MCF 10A (cell line): ENCODE results near the gene GRIK2. TPM values are rescaled to one million over a fixed set of nuclear protein-coding genes. Genes with fewer than 3 reads are reported as not detected.
"Not testable (repeated sequence)": the region's sequence is repeated elsewhere in the genome, so short reads cannot be mapped to it uniquely, and the experiment has no call there.

ENCODE experiments used
- BruUV-seq: library from RNA; stranded (reverse); fragments of 400-500 nt; replicated peaks from 2 replicates; lab custom pipeline; 2021; lab: Mats Ljungman, UMichigan
- CTCF ChIA-PET: fragments of 300-600 bp; sonication (Branson Sonifier 250); formaldehyde crosslinking; extraction: SDS; loops from one replicate; lab custom pipeline; 2021; ENCODE audit warnings: antibody characterized with exemption, inconsistent platforms; lab: Yijun Ruan, JAX
- POLR2A ChIA-PET: fragments of 300-600, 350-650 bp; sonication (Branson Sonifier 250); formaldehyde crosslinking; extraction: SDS; loops from one replicate; lab custom pipeline; 2020; ENCODE audit warnings: antibody characterized with exemption, inconsistent platforms; lab: Yijun Ruan, JAX
- DNase-seq: peaks from one replicate; pipeline ENCODE4 v3.0.0-alpha.2; 2018; ENCODE audit not compliant: unreplicated experiment
- H3K27ac Mint-ChIP-seq: one replicate; pipeline ENCODE4 v1.8.0; 2022; ENCODE audit warnings: mild to moderate bottlenecking, low read depth, mixed read lengths; ENCODE audit not compliant: unreplicated experiment
- H3K27me3 Mint-ChIP-seq: one replicate; pipeline ENCODE4 v1.8.0; 2022; ENCODE audit warnings: mixed read lengths; ENCODE audit not compliant: insufficient read depth, unreplicated experiment
- H3K36me3 Mint-ChIP-seq: one replicate; pipeline ENCODE4 v1.8.0; 2022; ENCODE audit warnings: mild to moderate bottlenecking, moderate library complexity, mixed read lengths; ENCODE audit not compliant: insufficient read depth, unreplicated experiment
- H3K4me1 Mint-ChIP-seq: one replicate; pipeline ENCODE4 v1.8.0; 2022; ENCODE audit warnings: mixed read lengths; ENCODE audit not compliant: insufficient read depth, unreplicated experiment
- H3K4me3 Mint-ChIP-seq: one replicate; pipeline ENCODE4 v1.8.0; 2022; ENCODE audit warnings: mild to moderate bottlenecking, moderate library complexity, mixed read lengths; ENCODE audit not compliant: unreplicated experiment
- H3K9me3 Mint-ChIP-seq: one replicate; pipeline ENCODE4 v1.8.0; 2022; ENCODE audit warnings: mixed read lengths; ENCODE audit not compliant: unreplicated experiment
- intact Hi-C: fragments of 100-400 bp; cut with micrococcal nuclease; formaldehyde crosslinking; loops from 2 replicates; pipeline ENCODE4 v1.14.1; 2022
- total RNA-seq: library from RNA; stranded (reverse); gene quantifications from 2 replicates; pipeline ENCODE4 v1.2.3, GENCODE V29; 2022
- TF ChIP-seq, protein P1 (sequence below): fragments of 200-600 bp; IDR thresholded peaks from one replicate; pipeline ENCODE4 v1.8.0; 2022; ENCODE audit warnings: antibody characterized with exemption, mild to moderate bottlenecking; ENCODE audit not compliant: unreplicated experiment

GRIK2 gene
- total RNA-seq, 1 experiment from 2014 or later: 0.89 TPM

DNA sequence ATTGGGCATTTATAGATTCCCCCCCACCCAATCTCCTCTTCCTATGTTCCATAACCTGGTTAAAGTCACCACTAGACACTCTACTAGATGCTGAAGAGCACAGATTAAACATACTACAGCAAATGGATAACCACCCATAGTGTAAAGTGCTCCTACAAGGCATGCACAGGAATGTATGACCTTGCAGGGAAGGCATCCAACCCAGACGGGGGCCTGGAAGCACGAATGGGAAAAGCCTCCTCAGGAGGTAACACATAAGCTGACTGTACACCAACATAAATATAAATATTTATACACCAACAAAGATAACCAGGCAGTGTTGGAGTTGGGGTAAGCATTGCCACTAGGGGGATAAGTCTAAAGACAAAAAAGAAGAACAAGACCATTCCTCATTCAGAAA is 691.7 kb downstream of the GRIK2 start:
- no peak for DNase-seq
- intact Hi-C loops: no loop called here
- H3K4me3 Mint-ChIP-seq: no peak overlapping the region
- no peaks in the 10 kb centered on the region for H3K4me1 Mint-ChIP-seq
- H3K27me3 Mint-ChIP-seq: no peaks in the 10 kb centered on the region
- no peak overlapping the region for H3K27ac Mint-ChIP-seq
- POLR2A ChIA-PET: no interaction called here
- no TSS peak for BruUV-seq
- no peaks in the 10 kb centered on the region for H3K9me3 Mint-ChIP-seq
- TF ChIP-seq, protein P1, sequence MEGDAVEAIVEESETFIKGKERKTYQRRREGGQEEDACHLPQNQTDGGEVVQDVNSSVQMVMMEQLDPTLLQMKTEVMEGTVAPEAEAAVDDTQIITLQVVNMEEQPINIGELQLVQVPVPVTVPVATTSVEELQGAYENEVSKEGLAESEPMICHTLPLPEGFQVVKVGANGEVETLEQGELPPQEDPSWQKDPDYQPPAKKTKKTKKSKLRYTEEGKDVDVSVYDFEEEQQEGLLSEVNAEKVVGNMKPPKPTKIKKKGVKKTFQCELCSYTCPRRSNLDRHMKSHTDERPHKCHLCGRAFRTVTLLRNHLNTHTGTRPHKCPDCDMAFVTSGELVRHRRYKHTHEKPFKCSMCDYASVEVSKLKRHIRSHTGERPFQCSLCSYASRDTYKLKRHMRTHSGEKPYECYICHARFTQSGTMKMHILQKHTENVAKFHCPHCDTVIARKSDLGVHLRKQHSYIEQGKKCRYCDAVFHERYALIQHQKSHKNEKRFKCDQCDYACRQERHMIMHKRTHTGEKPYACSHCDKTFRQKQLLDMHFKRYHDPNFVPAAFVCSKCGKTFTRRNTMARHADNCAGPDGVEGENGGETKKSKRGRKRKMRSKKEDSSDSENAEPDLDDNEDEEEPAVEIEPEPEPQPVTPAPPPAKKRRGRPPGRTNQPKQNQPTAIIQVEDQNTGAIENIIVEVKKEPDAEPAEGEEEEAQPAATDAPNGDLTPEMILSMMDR: no peak
- CTCF ChIA-PET: no interaction called here
- no peaks in the 10 kb centered on the region for H3K36me3 Mint-ChIP-seq

- H3K4me1 Mint-ChIP-seq, intact Hi-C loops, H3K27me3 Mint-ChIP-seq, H3K9me3 Mint-ChIP-seq, H3K36me3 Mint-ChIP-seq, DNase-seq, POLR2A ChIA-PET, BruUV-seq, H3K4me3 Mint-ChIP-seq, H3K27ac Mint-ChIP-seq: not testable (repeated sequence)
- CTCF ChIA-PET: interaction anchor here (0.6 kb wide), 1 partner anchor 12 kb away, joined by 3 read pairs; no protein-coding TSS in a partner anchor
Observed at GRCh38 chr6:102088160-102088559, 694.7 kb downstream of the GRIK2 start.

GRCh38 chr6:102114402-102114801 is 720.9 kb downstream of the GRIK2 start:
- TF ChIP-seq, protein P1: peak; percentile 20
- Mint-ChIP-seq H3K36me3 (no peaks in the 10 kb centered on the region), H3K4me1 (no peaks in the 10 kb centered on the region), H3K9me3 (no peaks in the 10 kb centered on the region), H3K4me3 (no peak overlapping the region), H3K27me3 (no peaks in the 10 kb centered on the region), H3K27ac (no peak overlapping the region)
- peak; percentile 14 for DNase-seq
- CTCF ChIA-PET: interaction anchor here (1.1 kb wide), 1 partner anchor 21 kb away, joined by 3 read pairs; no protein-coding TSS in a partner anchor
- no TSS peak for BruUV-seq
- intact Hi-C loops: no loop called here
- POLR2A ChIA-PET: no interaction called here

DNA sequence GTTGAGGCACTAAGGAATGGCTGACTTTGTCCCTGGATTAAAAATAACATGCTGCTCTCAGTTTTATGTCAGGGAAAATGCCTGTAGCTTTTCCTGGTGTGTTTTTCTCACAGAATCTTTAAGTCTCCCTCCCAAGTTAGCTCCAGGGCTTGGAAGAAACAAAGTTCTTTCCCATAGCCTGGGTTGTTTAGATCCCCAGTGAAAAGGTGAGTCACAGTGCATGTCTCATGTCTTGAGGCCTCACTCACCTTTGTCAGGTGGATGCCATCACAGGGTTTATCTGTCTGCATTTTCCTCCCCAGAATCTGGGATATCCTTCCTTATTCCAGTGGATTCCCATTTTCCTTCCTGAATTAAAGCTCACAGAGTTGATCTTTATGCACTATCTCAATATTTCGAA is 722.4 kb downstream of the GRIK2 start:
- Mint-ChIP-seq H3K4me3 (no peak overlapping the region), H3K27ac (no peak overlapping the region), H3K4me1 (no peaks in the 10 kb centered on the region), H3K9me3 (no peaks in the 10 kb centered on the region), H3K27me3 (no peaks in the 10 kb centered on the region), H3K36me3 (no peaks in the 10 kb centered on the region)
- CTCF ChIA-PET: no interaction called here
- POLR2A ChIA-PET: no interaction called here
- no TSS peak for BruUV-seq
- DNase-seq: no peak
- intact Hi-C loops: no loop called here
- TF ChIP-seq, protein P1: no peak

DNA sequence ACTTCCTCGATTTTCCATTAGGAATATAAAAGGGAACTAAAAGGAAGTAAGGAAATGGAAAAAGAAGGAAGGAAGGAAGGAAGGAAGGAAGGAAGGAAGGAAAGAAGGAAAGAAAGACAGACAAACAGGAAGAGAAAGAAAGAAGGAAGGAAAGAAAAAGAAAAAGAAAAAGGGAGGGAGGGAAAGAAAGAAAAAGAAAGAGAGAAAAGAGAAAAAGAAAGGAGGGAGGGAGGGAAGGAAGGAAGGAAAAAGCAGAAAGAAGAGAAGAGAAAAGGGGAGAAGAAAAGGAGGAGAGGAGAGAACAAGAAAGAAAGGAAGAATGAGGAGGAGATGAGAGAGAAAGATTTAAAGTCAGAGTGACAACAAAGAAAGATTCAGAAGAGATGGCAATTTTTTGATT is 724.5 kb downstream of the GRIK2 start:
- TF ChIP-seq, protein P1: no peak
- no peak for DNase-seq
- ChIA-PET POLR2A (no interaction called here), CTCF (no interaction called here)
- H3K36me3 Mint-ChIP-seq: no peaks in the 10 kb centered on the region
- no peaks in the 10 kb centered on the region for H3K9me3 Mint-ChIP-seq
- no peaks in the 10 kb centered on the region for H3K27me3 Mint-ChIP-seq
- BruUV-seq: no TSS peak
- intact Hi-C loops: no loop called here
- no peak overlapping the region for H3K27ac Mint-ChIP-seq
- no peaks in the 10 kb centered on the region for H3K4me1 Mint-ChIP-seq
- H3K4me3 Mint-ChIP-seq: no peak overlapping the region
